NCI-H2196 (cell line): Measurements from ENCODE around the gene MAMSTR.
A peak's percentile ranks its signal among the peaks of the same experiment; 100 is the strongest.
"Not testable (repeated sequence)": the region's sequence is repeated elsewhere in the genome, so short reads cannot be mapped to it uniquely, and the experiment has no call there.

Experiments
- DNase-seq: peaks from one replicate; lab custom pipeline; 2025; ENCODE audit not compliant: unreplicated experiment; lab: John Stamatoyannopoulos, UW

MAMSTR gene, protein sequence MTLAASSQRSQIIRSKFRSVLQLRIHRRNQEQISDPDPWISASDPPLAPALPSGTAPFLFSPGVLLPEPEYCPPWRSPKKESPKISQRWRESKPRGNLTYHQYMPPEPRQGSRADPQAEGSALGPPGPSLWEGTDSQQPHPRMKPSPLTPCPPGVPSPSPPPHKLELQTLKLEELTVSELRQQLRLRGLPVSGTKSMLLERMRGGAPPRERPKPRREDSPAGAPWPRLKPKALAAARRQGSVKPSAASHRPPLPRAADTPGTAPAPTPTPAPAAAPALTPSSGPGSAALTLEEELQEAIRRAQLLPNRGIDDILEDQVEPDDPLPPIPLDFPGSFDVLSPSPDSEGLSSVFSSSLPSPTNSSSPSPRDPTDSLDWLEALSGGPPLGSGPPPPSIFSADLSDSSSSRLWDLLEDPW

DNA sequence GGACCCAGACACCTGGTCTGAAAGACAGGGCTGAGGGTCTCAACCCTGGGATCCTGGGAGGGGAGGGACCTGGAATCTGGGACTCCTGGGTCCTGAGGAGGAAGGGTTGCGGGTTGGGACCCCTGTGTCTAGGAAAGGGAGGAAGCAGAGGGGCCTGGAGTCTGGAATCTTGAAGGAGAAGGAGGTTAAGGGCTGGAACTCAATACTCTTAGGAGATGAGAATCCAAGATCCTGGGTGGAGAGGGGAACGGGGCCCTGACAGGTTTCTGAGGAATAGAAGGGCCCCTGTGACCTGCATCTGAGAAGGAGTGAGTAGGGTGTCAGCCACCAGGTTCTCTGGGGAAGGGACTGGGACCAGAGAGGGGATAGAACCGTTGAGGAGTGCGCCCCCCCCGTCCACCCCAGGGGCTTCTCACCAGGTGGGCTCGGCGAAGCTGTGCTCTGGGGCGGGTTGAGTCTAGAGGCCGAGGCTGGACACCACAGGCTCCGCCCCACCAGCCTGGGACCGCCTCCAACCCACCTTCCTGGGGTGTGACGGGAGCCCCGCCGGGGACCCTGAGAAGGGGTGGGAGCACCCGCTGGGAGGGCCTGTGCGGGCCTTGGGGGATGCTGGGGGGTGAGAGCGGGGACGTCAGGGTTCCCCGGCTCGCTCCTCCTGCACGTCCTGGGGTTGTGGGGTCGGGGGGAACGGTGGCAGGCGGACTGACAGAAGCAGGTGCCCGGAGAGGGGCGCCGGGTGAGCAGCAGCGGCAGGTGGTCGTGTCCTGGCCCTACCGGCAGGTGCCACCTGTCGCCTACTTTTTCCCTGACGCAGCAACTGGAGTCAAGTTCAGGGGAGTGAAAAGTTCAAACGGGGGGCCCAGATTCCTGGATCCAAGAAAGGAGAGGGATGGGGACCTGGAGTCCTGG lies at the start of gene MAMSTR:
TSS of gene MAMSTR (minus strand) at position 463 of the 909 bp plus-strand sequence. CDS start 694 bp downstream, outside the sequence.
- no peak for DNase-seq

DNA sequence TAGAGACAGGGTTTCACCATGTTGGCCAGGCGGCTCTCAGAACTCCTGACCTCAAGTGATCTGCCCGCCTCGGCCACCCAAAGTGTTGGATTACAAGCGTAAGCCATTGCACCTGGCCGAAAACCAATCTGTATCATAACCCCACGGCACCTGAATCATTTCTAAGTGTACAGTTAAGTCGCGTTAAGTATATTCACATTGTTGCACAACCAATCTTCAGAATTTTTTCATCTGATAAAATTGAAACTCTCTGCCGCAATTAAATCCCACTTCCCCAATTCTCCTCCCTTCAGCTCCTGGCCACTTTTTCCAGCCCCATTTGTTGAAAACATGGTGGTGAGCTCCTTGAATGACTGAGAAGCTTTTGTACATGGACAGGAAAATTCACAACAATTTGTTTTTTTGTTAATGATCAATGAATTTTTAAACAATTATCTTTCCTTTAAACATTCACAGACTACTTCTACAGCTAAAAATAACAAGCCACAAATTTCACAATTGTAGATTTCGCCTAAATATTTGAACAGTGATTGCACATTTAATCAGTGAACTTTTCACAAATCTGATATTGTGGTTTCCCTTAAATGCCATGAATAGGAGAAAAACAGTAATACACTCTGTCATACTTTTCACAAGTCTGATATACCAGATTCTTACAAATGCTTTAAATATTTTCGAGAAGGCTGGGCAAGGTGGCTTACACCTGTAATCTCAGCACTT lies 49.6 kb upstream of the MAMSTR start:
- DNase-seq = no peak

DNA sequence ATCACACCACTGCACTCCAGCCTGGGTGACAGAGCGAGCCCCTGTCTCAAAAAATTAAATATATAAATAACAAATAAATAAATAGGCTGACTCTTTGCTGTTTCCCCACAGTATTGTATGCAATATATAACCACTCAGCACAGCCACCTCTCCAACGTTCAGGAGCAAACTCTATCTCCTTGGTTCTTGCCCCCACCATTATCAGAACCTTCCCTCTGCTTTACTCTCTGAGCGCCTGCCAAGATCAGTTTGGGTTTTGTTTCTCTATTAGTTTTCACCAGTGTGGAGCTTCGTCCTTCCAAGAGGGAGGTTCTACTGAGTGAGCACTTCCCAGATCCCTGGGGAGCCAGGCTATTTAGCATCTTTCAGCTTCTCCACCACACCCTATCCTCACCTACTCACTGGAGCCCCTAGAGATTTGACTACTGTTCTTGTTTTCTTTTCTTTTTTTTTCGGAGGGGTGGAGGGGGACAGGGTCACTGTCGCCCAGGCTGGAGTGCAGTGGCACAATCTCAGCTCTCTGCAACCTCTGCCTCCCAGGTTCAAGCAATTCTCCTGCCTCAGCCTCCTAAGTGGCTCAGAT lies 48.7 kb upstream of the MAMSTR start:
- DNase-seq = not testable (repeated sequence)

DNA sequence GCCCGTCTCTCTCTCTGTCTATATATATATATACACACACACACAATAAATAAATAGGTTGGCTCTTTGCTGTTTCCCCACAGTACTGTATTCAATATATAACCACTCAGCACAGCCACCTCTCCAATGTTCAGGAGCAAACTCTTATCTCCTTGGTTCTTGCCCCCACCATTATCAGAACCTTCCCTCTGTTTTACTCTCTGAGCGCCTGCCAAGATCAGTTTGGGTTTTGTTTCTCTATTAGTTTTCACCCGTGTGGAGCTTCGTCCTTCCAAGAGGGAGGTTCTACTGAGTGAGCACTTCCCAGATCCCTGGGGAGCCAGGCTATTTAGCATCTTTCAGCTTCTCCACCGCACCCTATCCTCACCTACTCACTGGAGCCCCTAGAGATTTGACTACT lies 46.3 kb upstream of the MAMSTR start:
- DNase-seq = not testable (repeated sequence)

DNA sequence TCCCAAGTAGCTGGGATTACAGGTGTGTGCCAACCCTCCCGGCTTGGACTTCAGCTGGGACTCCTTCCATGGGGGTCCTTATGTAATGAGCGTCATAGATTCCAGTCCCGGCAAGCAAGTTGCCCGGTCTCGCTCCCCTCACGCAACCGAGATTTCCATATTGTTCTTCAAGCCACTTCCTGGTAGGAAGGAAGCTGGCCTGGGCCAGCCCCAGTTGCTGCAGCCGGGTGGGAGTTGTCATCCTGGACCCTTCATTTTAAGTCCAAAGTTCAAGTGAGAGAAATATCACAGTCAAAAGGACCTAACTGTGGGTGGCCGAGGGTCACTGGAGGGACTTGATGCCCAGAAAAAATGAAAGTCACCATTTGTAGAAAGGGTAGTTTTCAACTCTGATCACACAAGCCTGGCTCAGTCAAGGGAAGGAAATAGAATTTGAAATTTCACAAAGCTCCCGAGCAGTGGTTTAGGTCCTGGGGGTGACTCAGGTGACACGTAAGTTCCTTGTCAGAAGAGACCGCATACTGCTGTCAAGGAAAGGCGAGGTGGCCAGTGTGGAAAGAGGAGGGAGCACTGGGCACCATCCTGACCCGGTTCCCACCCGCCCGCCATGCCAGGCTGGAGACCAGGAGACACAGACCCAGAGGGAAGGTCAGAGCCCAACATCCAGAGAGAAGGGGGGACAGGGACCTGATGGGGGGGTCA lies 41.1 kb upstream of the MAMSTR start:
- no peak for DNase-seq

DNA sequence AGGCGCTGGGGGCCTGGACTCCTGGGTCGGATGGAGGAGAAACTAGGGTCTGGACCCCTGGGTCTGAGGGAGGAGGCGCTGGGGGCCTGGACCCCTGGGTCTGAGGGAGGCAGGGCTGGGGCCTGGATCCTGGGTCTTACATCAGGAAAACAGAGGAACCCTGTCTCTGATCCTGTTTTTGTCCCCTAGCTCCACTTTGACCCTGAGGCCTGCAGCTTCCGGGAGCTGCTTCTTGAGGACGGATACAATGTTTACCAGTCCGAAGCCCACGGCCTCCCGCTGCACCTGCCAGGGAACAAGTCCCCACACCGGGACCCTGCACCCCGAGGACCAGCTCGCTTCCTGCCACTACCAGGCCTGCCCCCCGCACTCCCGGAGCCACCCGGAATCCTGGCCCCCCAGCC lies 38.2 kb upstream of the MAMSTR start:
- no peak for DNase-seq

DNA sequence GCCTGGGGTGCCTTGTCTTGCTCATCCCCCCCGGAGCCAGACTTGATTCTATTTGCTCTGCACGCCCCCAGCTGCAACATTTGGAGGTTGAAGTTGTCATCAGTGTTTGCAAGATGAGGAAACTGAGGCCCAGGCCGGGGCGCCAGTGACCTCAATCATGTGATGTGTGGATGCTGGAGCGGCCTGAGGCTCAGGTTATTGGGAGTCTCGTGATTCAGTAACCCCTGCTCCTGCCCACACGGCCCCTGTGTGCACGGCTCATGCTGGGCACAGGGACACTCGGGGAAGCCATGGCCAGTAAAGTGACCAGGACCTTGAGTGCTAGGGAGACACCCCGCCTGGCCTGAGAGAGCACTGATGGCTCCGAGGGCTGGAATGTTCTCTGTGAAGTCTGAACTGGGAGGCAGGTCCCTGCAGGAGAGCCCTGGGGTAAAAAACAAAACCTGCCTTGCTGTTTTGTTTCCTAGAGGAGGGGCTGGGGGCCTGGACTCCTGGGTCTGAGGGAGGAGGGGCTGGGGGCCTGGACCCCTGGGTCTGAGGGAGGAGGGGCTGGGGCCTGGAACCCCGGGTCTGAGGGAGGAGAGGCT lies 37.7 kb upstream of the MAMSTR start:
- DNase-seq = no peak

DNA sequence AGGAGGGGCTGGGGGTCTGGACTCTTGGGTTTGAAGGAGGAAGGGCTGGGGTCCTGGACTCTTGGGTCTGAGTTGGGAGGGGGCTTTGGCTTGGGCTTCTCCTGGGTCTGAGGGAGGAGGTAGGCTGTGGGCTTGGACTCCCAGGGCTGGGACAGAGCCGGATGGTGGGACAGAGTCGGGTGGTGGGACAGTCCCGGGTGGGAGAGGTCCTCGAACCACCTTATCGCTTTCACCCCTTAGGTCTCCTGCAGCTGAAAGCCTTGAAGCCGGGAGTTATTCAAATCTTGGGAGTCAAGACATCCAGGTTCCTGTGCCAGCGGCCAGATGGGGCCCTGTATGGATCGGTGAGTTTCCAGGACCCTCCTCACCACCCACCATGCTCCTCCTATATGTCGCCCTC lies 37.2 kb upstream of the MAMSTR start:
- no peak for DNase-seq

DNA sequence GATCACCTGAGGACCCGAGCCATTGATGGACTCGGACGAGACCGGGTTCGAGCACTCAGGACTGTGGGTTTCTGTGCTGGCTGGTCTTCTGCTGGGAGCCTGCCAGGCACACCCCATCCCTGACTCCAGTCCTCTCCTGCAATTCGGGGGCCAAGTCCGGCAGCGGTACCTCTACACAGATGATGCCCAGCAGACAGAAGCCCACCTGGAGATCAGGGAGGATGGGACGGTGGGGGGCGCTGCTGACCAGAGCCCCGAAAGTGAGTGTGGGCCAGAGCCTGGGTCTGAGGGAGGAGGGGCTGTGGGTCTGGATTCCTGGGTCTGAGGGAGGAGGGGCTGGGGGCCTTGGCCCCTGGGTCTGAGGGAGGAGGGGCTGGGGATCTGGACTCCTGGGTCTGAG lies 36.7 kb upstream of the MAMSTR start:
- DNase-seq = no peak

DNA sequence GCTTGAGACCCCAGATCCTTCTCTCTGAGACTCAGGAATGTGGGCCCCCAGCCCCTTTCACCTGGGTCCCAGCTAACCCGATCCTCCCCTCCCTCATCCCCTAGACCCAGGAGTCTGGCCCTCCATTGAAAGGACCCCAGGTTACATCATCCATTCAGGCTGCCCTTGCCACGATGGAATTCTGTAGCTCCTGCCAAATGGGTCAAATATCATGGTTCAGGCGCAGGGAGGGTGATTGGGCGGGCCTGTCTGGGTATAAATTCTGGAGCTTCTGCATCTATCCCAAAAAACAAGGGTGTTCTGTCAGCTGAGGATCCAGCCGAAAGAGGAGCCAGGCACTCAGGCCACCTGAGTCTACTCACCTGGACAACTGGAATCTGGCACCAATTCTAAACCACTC lies 36.3 kb upstream of the MAMSTR start:
- DNase-seq = no peak

DNA sequence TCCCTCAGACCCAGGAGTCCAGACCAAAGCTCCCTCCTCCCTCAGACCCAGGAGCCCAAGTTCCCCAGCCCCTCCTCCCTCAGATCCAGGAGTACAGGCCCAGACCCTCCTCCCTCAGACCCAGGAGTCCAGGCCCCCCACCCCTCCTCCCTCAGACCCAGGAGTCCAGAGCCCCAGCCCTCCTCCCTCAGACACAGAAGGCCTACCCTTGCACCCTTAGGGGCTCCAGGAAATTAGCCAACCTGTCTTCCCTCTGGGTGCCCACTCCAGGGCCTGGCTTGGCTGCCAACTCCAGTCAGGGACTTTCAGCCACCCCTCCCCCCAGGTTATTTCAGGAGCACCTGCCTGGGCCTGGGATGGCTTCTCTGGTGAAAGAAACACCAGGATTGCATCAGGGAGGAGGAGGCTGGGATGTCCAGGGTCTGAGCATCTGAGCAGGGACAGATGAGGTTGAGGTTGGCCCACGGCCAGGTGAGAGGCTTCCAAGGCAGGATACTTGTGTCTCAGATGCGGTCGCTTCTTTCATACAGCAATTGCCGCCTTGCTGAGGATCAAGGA lies 35.6 kb upstream of the MAMSTR start, which contains the start of gene FGF21:
TSS of gene FGF21 (plus strand) at position 441 of the 558 bp plus-strand sequence. CDS start 713 bp downstream, outside the sequence.
- peak; percentile 61 for DNase-seq

DNA sequence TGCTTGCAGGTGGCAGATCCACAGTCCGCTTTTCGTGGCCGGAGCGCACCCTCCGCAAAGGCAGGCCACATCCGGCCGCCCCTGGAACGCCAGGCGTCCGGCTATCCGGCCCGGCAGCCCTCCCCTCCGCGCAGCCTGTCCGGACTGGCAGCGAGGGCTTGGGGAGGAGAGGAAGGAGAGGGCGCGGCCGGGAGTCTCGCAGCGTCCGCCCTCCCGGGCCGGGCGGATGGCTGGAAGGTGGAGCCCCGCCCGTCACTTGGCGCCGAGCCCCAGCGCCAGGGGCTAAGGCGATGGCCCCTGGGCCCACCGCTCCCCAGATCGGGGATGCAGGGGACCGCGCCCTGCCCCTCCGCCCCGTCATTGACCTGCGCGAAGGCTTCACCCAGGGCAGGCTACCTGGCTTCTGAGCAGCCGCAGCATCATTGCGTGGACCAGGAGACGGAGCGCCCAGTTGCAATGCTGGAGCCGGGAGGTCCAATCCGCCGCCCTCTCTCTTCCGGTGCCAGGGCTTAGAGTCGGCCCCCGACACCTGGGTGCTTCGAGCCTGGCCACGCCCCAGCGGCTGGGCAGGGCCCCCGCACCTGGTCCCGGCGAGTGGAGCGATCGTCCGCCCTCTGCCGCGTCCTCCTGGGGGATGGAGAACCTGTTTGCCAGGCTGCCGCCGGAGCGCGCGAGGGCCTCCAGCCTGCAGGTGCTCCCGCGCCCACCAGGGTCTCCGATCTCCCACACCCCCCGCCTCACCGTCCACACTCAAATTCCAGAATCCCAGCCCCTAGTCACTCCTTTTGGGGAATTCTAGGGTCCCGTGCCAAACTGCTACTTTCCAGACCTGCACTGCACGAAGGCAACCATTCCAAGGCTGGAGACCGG lies 33.2 kb upstream of the MAMSTR start, which contains the start of gene FUT1:
TSS of gene FUT1 (minus strand) at position 146 of the 870 bp plus-strand sequence. CDS start 1,360 bp downstream, outside the sequence.
- peak; percentile 97 for DNase-seq

DNA sequence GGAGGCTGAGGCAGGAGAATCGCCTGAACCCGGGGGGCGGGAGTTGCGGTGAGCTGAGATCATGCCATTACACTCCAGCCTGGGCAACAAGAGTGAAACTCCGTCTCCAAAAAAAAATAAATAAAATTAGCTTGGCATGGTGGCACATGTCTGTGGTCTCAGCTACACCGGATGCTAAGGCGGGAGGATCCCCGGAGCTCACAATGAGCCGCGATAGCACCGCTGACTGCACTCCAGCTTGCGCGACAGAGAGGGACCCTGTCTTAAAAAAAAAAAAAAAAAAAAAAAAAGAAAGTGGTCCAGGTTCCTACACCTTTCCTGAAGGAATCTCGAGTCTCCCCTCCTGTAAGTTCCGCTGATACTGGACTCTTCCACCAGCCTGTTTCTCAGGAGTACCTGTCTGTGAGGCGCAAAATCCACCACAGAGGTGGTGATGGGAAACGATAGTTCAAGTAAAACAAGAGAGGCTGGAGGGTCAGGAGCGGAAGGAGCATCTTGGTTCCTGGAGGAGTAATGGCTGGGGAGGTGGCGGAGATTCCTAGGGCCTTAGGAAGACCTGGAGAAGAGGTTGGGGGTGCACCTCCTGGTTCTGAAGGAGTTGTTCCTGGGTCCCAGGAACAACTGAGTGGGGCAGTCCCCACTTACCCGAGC lies 32.4 kb upstream of the MAMSTR start:
- no peak for DNase-seq

DNA sequence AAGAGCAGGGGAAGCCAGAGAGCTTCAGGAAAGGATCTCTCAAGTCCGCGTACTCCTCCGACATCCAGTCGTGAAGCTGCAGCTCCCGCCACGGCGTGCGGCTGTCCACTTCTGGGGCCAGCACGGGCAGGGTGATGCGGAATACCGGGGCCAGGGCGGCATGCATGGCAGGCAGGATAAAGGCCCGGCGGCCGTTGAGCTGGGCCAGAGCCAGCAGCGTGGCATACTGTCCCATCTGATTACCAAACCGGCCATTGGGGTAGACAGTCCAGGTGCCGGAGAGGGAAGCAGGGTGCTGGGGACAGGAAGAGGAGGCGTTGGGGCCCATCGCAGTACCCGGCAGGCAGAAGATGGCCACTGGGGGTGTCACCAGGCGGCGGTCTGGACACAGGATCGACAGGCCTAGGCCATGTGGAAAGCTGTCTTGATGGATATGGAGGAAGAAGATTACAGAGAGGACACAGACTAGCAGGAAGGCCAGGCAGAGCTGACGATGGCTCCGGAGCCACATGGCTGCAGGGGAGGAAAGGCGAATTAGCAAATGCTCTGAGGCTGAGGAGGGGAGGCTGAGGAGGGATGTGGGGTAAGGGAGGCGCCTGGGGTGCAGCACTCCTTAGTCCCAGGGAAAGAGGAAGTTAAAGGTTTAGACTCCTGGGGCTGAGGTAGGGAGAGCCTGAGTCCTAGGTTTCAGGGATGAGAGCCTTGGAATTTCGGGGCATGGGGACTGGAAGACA lies 31.4 kb upstream of the MAMSTR start:
- DNase-seq = no peak

DNA sequence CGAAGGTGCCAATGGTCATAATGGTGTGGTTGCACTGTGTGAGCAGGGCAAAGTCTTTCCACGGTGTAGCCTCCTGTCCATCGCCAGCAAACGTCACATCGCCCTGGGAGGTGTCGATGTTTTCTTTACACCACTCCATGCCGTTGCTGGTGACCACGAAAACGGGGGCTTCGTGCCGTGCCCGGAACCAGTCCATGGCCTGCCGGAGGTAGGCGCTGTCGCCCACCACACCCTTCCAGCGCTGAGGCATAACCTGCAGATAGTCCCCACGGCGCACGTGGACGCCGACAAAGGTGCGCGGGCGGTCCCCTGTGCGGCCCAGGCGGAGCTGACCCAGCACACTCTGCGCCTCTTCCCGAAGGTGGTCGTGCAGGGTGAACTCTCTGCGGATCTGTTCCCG lies 30.8 kb upstream of the MAMSTR start:
- no peak for DNase-seq

DNA sequence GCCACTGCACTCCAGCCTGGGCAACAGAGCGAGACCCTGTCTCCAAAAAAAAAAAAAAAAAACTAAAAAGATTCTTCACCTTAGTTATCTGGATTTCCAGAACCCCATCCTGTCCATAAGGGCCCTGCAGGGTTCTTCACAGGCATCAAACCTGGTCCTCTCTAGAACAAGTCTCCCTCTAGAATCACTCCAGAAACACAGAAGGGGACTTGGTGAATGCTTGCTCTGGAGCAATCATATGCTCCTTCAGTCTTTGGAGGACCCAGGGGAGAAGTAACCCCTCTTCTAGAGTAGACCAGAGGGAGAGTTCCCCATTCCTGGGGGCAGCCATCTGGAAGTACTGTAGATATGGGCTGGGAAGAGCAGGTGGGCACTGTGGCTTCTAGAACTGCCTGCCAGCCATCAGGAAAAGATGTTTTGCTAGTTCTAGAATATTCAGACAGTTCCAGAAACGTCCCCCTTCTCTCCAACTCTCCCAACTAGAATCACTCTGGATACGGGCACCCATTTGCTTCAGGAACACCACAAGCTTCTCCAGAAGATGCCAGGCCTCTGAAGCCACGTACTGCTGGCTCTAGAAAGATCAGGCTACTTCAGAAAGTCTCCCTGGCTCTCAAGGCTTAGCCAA lies 30.2 kb upstream of the MAMSTR start:
- DNase-seq = no peak
